HL-60 (cell line): Measurements from ENCODE around the gene ANKRD53.

Source experiments
- CTCF ChIP-seq: IDR thresholded peaks from one replicate; pipeline ENCODE4 v1.5.1; 2011; ENCODE audit warnings: low read length, control low read depth, inconsistent platforms; ENCODE audit not compliant: insufficient read depth
- GABPA ChIP-seq: IDR thresholded peaks from 2 replicates; pipeline ENCODE4 v1.6.1; 2012; ENCODE audit warnings: low read depth
- POLR2AphosphoS5 ChIP-seq: IDR thresholded peaks from 2 replicates; pipeline ENCODE4 v1.6.1; 2012; ENCODE audit warnings: low read depth
- TF ChIP-seq, protein P1 (sequence below): IDR thresholded peaks from 2 replicates; pipeline ENCODE4 v1.6.1; 2012; ENCODE audit warnings: low read depth; ENCODE audit not compliant: insufficient replicate concordance

DNA sequence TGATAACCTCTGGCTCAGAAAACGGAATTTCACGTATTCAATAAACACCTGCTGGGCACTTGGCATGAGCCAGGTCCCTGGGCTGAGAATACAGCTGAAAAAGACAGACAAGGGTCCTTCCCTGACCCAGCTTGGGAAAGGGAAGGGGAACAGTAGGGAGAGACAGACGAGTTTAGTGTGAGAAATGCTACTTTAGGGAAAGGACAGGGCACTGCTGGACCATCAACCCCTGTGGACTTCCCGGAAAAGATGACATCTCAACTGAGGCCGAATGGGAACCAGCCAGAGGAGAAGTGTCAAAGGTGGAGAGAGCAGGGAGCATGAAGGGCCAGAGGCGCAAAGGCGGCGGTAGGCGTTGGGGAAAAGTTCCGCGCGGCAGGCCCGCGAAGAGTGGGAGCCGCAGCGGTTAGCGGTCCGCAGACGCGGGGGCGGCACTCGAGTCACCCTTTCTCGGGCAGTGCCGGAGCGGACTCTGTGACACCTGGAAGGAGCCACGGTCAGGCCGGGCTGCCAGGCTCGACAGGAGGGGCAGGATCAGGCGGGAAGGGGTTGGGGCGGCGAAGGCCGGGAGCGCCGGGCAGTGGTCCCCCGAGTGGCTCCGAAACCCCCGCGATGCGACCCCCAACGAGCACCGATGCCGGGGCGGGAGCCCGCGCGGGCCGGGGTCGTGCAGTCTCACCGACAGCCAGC, 15.7 kb downstream of the ANKRD53 start:
- TF ChIP-seq POLR2AphosphoS5 (no peak), CTCF (no peak), GABPA (no peak)
- TF ChIP-seq, protein P1, sequence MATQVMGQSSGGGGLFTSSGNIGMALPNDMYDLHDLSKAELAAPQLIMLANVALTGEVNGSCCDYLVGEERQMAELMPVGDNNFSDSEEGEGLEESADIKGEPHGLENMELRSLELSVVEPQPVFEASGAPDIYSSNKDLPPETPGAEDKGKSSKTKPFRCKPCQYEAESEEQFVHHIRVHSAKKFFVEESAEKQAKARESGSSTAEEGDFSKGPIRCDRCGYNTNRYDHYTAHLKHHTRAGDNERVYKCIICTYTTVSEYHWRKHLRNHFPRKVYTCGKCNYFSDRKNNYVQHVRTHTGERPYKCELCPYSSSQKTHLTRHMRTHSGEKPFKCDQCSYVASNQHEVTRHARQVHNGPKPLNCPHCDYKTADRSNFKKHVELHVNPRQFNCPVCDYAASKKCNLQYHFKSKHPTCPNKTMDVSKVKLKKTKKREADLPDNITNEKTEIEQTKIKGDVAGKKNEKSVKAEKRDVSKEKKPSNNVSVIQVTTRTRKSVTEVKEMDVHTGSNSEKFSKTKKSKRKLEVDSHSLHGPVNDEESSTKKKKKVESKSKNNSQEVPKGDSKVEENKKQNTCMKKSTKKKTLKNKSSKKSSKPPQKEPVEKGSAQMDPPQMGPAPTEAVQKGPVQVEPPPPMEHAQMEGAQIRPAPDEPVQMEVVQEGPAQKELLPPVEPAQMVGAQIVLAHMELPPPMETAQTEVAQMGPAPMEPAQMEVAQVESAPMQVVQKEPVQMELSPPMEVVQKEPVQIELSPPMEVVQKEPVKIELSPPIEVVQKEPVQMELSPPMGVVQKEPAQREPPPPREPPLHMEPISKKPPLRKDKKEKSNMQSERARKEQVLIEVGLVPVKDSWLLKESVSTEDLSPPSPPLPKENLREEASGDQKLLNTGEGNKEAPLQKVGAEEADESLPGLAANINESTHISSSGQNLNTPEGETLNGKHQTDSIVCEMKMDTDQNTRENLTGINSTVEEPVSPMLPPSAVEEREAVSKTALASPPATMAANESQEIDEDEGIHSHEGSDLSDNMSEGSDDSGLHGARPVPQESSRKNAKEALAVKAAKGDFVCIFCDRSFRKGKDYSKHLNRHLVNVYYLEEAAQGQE: no peak
